ENCODE results near the gene SEC14L1.

DNA sequence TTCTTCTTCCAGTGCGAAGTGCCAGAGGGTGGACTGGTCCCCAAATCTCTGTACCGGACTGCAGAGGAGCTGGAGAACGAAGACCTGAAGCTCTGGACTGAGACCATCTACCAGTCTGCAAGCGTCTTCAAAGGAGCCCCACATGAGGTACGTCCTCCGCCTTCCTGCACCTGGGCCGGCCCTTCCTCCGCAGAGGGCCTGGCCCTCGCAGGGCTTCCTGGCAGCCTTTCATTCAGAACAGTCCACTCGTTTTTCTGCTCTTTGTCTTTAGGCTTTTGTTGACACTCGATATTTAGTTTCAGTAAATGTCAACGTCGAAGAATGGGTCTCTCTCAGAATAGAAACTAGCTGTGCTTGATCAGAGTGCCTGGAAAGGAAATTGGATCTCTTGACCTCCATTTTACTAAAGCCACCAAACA lies 68.6 kb downstream of the SEC14L1 start:
- TF ChIP-seq EP300 (IDR thresholded peaks at IDR 0.05) (no peak), SREBF2 (IDR thresholded peaks at IDR 0.05) (no peak)

Data from A549 (cell line).